Non-pigmented ciliary epithelial cell (primary cell): ENCODE measurements around the gene AKIP1.

Experiments
- DNase-seq: peaks from one replicate; pipeline ENCODE4 v3.0.0-alpha.2; 2010; ENCODE audit warnings: low read depth

AKIP1 gene

DNA sequence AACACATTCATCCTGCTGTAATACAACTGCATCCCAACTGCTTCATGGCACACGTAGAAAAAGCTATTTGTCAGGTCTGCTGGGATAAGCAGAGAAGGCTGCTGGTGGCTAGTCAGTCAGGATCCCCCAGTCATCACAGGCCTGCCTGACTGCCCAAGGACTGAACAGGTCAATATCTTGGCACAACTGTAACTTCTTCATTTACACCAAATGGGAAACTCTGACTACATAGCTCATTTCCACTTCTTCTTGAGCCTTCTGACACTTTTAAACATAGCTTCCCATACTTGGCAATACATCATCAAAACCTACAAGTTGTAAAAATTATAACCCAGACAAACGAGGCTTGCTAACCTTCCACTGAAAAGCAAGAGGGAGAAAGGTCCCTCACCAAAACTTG, 50.4 kb downstream of the AKIP1 start:
- no peak for DNase-seq

- DNase-seq: no peak
These were observed 51.9 kb downstream of the AKIP1 start for GRCh38 chr11:8962841-8963240.

GRCh38 chr11:8963569-8964323, 52.8 kb downstream of the AKIP1 start:
- no peak for DNase-seq

- peak; percentile 30 for DNase-seq
These were observed 53.6 kb downstream of the AKIP1 start, which contains the start of gene TMEM9B for GRCh38 chr11:8964324-8965320. Gene TMEM9B (minus strand): TSS chr11:8964442. CDS start chr11:8964313, 129 bp downstream.

- no peak for DNase-seq
These were observed 56.2 kb downstream of the AKIP1 start for GRCh38 chr11:8967184-8967583.
